Endothelial cell of umbilical vein (primary cell): ENCODE results near the gene SBSN.

ENCODE experiments used
- POLR2AphosphoS5 ChIP-seq: IDR thresholded peaks from 2 replicates; pipeline ENCODE4 v1.6.1; 2012; ENCODE audit warnings: low read depth, mild to moderate bottlenecking, control low read depth, low read length, moderate library complexity; ENCODE audit not compliant: insufficient read depth
- TF ChIP-seq, protein P1 (sequence below), 2 donors: IDR thresholded peaks; 1 replicate in 1 of 2; 2 replicates in 1 of 2; pipeline ENCODE4 v1.5.1; 2011; ENCODE audit warnings: low read length in 2 of 2, mild to moderate bottlenecking in 2 of 2, moderate library complexity in 2 of 2, control low read depth in 1 of 2, inconsistent platforms in 1 of 2, low read depth in 1 of 2; ENCODE audit not compliant: insufficient read depth in 1 of 2; ENCODE audit errors: extremely low read depth in 1 of 2
- TF ChIP-seq, protein P2 (sequence below): IDR thresholded peaks from 2 replicates; pipeline ENCODE4 v1.6.1; 2011; ENCODE audit not compliant: insufficient read depth, insufficient read length

DNA sequence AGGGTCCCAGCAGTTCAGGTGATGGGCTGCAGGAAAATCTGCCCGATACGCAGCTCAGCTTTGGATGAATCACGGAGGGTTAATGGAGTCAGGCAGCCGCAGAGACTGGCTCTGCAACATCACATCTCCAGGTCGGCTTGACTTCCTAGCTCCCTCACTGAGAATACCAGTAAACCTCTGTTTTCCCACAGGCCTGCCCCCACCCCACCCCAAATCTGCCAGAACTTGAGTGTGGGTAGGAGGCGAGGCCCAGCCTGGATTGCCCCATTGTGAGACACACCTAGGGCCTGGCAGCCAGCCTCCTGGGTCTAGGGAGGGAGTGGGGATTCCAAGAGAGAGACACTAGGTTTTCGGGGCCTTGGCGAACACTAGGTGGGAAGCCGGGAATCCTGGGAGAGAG is 34.1 kb downstream of the SBSN start:
- TF ChIP-seq, protein P1, sequence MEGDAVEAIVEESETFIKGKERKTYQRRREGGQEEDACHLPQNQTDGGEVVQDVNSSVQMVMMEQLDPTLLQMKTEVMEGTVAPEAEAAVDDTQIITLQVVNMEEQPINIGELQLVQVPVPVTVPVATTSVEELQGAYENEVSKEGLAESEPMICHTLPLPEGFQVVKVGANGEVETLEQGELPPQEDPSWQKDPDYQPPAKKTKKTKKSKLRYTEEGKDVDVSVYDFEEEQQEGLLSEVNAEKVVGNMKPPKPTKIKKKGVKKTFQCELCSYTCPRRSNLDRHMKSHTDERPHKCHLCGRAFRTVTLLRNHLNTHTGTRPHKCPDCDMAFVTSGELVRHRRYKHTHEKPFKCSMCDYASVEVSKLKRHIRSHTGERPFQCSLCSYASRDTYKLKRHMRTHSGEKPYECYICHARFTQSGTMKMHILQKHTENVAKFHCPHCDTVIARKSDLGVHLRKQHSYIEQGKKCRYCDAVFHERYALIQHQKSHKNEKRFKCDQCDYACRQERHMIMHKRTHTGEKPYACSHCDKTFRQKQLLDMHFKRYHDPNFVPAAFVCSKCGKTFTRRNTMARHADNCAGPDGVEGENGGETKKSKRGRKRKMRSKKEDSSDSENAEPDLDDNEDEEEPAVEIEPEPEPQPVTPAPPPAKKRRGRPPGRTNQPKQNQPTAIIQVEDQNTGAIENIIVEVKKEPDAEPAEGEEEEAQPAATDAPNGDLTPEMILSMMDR (IDR thresholded peaks at IDR 0.05; ENCODE audit: extremely low read depth in 1 of 2, insufficient read depth in 1 of 2, low read depth in 1 of 2, low read length in 2 of 2), result no peak
- TF ChIP-seq POLR2AphosphoS5, result no peak
- TF ChIP-seq, protein P2, sequence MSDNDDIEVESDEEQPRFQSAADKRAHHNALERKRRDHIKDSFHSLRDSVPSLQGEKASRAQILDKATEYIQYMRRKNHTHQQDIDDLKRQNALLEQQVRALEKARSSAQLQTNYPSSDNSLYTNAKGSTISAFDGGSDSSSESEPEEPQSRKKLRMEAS, result no peak
